Common myeloid progenitor, CD34-positive (primary cell): ENCODE results near the gene SLC6A12. TPM values are rescaled to one million over a fixed set of nuclear protein-coding genes. Genes with fewer than 3 reads are reported as not detected.

Experiments used
- CTCF ChIA-PET: fragments of 350-600 bp; sonication (Branson Sonifier 250); formaldehyde crosslinking; loops from one replicate; lab custom pipeline; 2021; ENCODE audit warnings: antibody characterized with exemption; lab: Charles Lee
- POLR2A ChIA-PET: fragments of 350-600 bp; sonication (Branson Sonifier 250); formaldehyde crosslinking; loops from one replicate; lab custom pipeline; 2021; ENCODE audit warnings: antibody characterized with exemption; lab: Charles Lee
- DNase-seq, 3 donors: peaks; one replicate each; pipeline versions ENCODE4 v3.0.0 to v3.0.0-alpha.2; 2013
- H3K27ac ChIP-seq, 2 experiments: 1 replicate in 1 of 2; 2 replicates in 1 of 2; pipeline ENCODE4 v1.7.0; 2013; ENCODE audit warnings: inconsistent platforms in 2 of 2, low read length in 2 of 2, mild to moderate bottlenecking in 2 of 2, low read depth in 1 of 2, moderate library complexity in 1 of 2; ENCODE audit not compliant: severe bottlenecking in 2 of 2, insufficient read depth in 1 of 2, poor library complexity in 1 of 2
- H3K27me3 ChIP-seq, 5 experiments: replicated peaks in 2 of 5; 1 replicate in 3 of 5; 2 replicates in 2 of 5; pipeline versions ENCODE4 v1.6.1 to v1.7.0; 2013; ENCODE audit warnings: low read length in 4 of 5, mild to moderate bottlenecking in 2 of 5, moderate library complexity in 2 of 5, inconsistent platforms in 1 of 5; ENCODE audit not compliant: insufficient read depth in 5 of 5, control insufficient read depth in 4 of 5
- H3K36me3 ChIP-seq, 4 experiments: 1 replicate in 2 of 4; 2 replicates in 2 of 4; pipeline versions ENCODE4 v1.6.1 to v1.7.0; 2013; ENCODE audit warnings: low read length in 3 of 4, control low read depth in 1 of 4, mild to moderate bottlenecking in 1 of 4; ENCODE audit not compliant: control insufficient read depth in 4 of 4, insufficient read depth in 4 of 4
- H3K4me1 ChIP-seq, 4 experiments: 1 replicate in 3 of 4; 2 replicates in 1 of 4; pipeline versions ENCODE4 v1.6.1 to v1.7.1; 2013; ENCODE audit warnings: low read length in 3 of 4, mild to moderate bottlenecking in 3 of 4, control low read depth in 1 of 4, inconsistent platforms in 1 of 4, moderate library complexity in 1 of 4; ENCODE audit not compliant: control insufficient read depth in 4 of 4, insufficient read depth in 4 of 4; ENCODE audit errors: control extremely low read depth in 1 of 4
- H3K4me3 ChIP-seq, 7 experiments: 1 replicate in 4 of 7; 2 replicates in 3 of 7; pipeline versions ENCODE4 v1.5.1 to v1.7.0; 2013; ENCODE audit warnings: mild to moderate bottlenecking in 7 of 7, low read length in 6 of 7, moderate library complexity in 6 of 7, inconsistent platforms in 2 of 7, low read depth in 2 of 7, control low read depth in 1 of 7; ENCODE audit not compliant: insufficient read depth in 4 of 7, control insufficient read depth in 1 of 7; ENCODE audit errors: extremely low read depth in 1 of 7
- H3K9me3 ChIP-seq, 5 experiments: 1 replicate in 4 of 5; 2 replicates in 1 of 5; pipeline versions ENCODE4 v1.6.1 to v1.7.1; 2013; ENCODE audit warnings: low read length in 4 of 5, mild to moderate bottlenecking in 2 of 5, inconsistent platforms in 1 of 5, low read depth in 1 of 5, moderate library complexity in 1 of 5; ENCODE audit not compliant: control insufficient read depth in 4 of 5, insufficient read depth in 2 of 5; ENCODE audit errors: control extremely low read depth in 1 of 5
- WGBS: methylation state at CpG from one replicate; pipeline ENCODE4 v1.1.5; 2013; ENCODE audit not compliant: insufficient coverage; 5-methylcytosine and 5-hydroxymethylcytosine counted together
- polyA plus RNA-seq: library from polyadenylated mRNA; unstranded; fragments of 120-200 nt; gene quantifications from one replicate; pipeline ENCODE4 v1.2.1, GENCODE V29; 2013

SLC6A12 gene
- polyA plus RNA-seq: not detected

GRCh38 chr12:214003-214741, at the start of gene SLC6A12:
TSS of gene SLC6A12 (minus strand) at chr12:214157. CDS start at chr12:209986, 4,171 bp downstream.
- Histone ChIP-seq H3K4me1 (peaks cover 0 to 15% (median 11%) of the 10 kb centered on the region in 4 experiments), H3K9me3 (no peaks in the 10 kb centered on the region), H3K27me3 (peaks cover 0 to 19% (median 7%) of the 10 kb centered on the region in 5 experiments), H3K4me3 (no peak within 1 kb of the TSS), H3K27ac (no peak within 1 kb of the TSS), H3K36me3 (no peaks in the 10 kb centered on the region)
- ChIA-PET POLR2A (no interaction called here), CTCF (interaction anchor here (1.8 to 5.2 kb wide), 3 partner anchors 7 to 23 kb away, joined by 6 to 31 read pairs (median 7); no protein-coding TSS in a partner anchor)
- 44% methylated on average over 8 of the region's 14 CpGs for WGBS
- no peak for DNase-seq

GRCh38 chr12:263574-263973, 49.6 kb upstream of the SLC6A12 start:
- Histone ChIP-seq H3K4me3 (no peak overlapping the region), H3K27me3 (peaks cover 0 to 41% (median 5%) of the 10 kb centered on the region in 5 experiments), H3K9me3 (no peaks in the 10 kb centered on the region), H3K27ac (no peak overlapping the region), H3K36me3 (no peaks in the 10 kb centered on the region), H3K4me1 (no peaks in the 10 kb centered on the region)
- DNase-seq: no peak
- WGBS: 90% methylated on average over 6 of the region's 9 CpGs
- ChIA-PET CTCF (no interaction called here), POLR2A (no interaction called here)

GRCh38 chr12:262817-263216, 48.9 kb upstream of the SLC6A12 start, which contains the start of gene SLC6A13:
TSS of gene SLC6A13 (minus strand) at chr12:262836. CDS start at chr12:260052, 2,784 bp downstream.
- Histone ChIP-seq H3K27ac (no peak within 1 kb of the TSS), H3K27me3 (peaks cover 0 to 40% (median 8%) of the 10 kb centered on the region in 5 experiments), H3K9me3 (no peaks in the 10 kb centered on the region), H3K4me3 (no peak within 1 kb of the TSS), H3K4me1 (no peaks in the 10 kb centered on the region), H3K36me3 (no peaks in the 10 kb centered on the region)
- WGBS: 87% methylated on average over 3 of the region's 7 CpGs
- DNase-seq: no peak
- ChIA-PET POLR2A (no interaction called here), CTCF (interaction anchor here (1.3 kb wide), 1 partner anchor 43 kb away, joined by 3 read pairs; no protein-coding TSS in a partner anchor)

GRCh38 chr12:262113-262512, 48.2 kb upstream of the SLC6A12 start:
- POLR2A ChIA-PET: no interaction called here
- CTCF ChIA-PET: interaction anchor here (1.3 kb wide), 1 partner anchor 42 kb away, joined by 3 read pairs; no protein-coding TSS in a partner anchor
- peaks cover 0 to 42% (median 8%) of the 10 kb centered on the region in 5 experiments for H3K27me3 ChIP-seq
- no peak for DNase-seq
- H3K4me3 ChIP-seq: no peak overlapping the region
- no peaks in the 10 kb centered on the region for H3K36me3 ChIP-seq
- no peaks in the 10 kb centered on the region for H3K9me3 ChIP-seq
- no peaks in the 10 kb centered on the region for H3K4me1 ChIP-seq
- no peak overlapping the region for H3K27ac ChIP-seq

- H3K4me3 ChIP-seq: no peak overlapping the region
- DNase-seq: no peak
- H3K9me3 ChIP-seq: no peaks in the 10 kb centered on the region
- H3K4me1 ChIP-seq: no peaks in the 10 kb centered on the region
- H3K27ac ChIP-seq: no peak overlapping the region
- CTCF ChIA-PET: no interaction called here
- peaks cover 0 to 24% (median 11%) of the 10 kb centered on the region in 5 experiments for H3K27me3 ChIP-seq
- no peaks in the 10 kb centered on the region for H3K36me3 ChIP-seq
- POLR2A ChIA-PET: no interaction called here
- 88% methylated on average over 10 of the region's 14 CpGs for WGBS
Measured at GRCh38 chr12:257521-258321, 43.8 kb upstream of the SLC6A12 start.

- peaks cover 0 to 22% (median 8%) of the 10 kb centered on the region in 5 experiments for H3K27me3 ChIP-seq
- POLR2A ChIA-PET: no interaction called here
- CTCF ChIA-PET: interaction anchor here (1.0 kb wide), 1 partner anchor 37 kb away, joined by 3 read pairs; no protein-coding TSS in a partner anchor
- H3K36me3 ChIP-seq: no peaks in the 10 kb centered on the region
- no peaks in the 10 kb centered on the region for H3K9me3 ChIP-seq
- H3K4me3 ChIP-seq: no peak overlapping the region
- no peak overlapping the region for H3K27ac ChIP-seq
- WGBS: 90% methylated on average over 2 of the region's 3 CpGs
- no peaks in the 10 kb centered on the region for H3K4me1 ChIP-seq
- no peak for DNase-seq
Measured at GRCh38 chr12:256958-257357, 43.0 kb upstream of the SLC6A12 start.
